Measurements from ENCODE around the gene DST.
"Not testable (repeated sequence)": the region's sequence is repeated elsewhere in the genome, so short reads cannot be mapped to it uniquely, and the experiment has no call there.

Gene DST

GRCh38 chr6:56573624-56574023 is 69.1 kb downstream of the DST start:
- Mint-ChIP-seq H3K9me3 (no peaks in the 10 kb centered on the region), H3K4me3 (no peak overlapping the region), H3K4me1 (no peaks in the 10 kb centered on the region), H3K27ac (no peak overlapping the region), H3K36me3 (no peaks in the 10 kb centered on the region), H3K27me3 (peaks cover 2% of the 10 kb centered on the region)

- H3K36me3 Mint-ChIP-seq: no peaks in the 10 kb centered on the region
- H3K27ac Mint-ChIP-seq: no peak overlapping the region
- no peaks in the 10 kb centered on the region for H3K4me1 Mint-ChIP-seq
- H3K27me3 Mint-ChIP-seq: peaks cover 2% of the 10 kb centered on the region
- no peak overlapping the region for H3K4me3 Mint-ChIP-seq
- no peaks in the 10 kb centered on the region for H3K9me3 Mint-ChIP-seq
Measured at GRCh38 chr6:56572788-56573471, 69.8 kb downstream of the DST start.

- Mint-ChIP-seq H3K36me3 (no peaks in the 10 kb centered on the region), H3K27me3 (peaks cover 2% of the 10 kb centered on the region), H3K27ac (no peak overlapping the region), H3K9me3 (no peaks in the 10 kb centered on the region), H3K4me1 (no peaks in the 10 kb centered on the region), H3K4me3 (no peak overlapping the region)
Measured at GRCh38 chr6:56571605-56572004, 71.1 kb downstream of the DST start.

GRCh38 chr6:56570413-56571359 is 72.0 kb downstream of the DST start:
- Mint-ChIP-seq H3K9me3 (no peaks in the 10 kb centered on the region), H3K36me3 (no peaks in the 10 kb centered on the region), H3K4me1 (no peaks in the 10 kb centered on the region), H3K4me3 (no peak overlapping the region), H3K27me3 (peaks cover under 1% of the 10 kb centered on the region), H3K27ac (no peak overlapping the region)

GRCh38 chr6:56567501-56567900 is 75.2 kb downstream of the DST start:
- Mint-ChIP-seq H3K9me3 (no peaks in the 10 kb centered on the region), H3K27me3 (no peaks in the 10 kb centered on the region), H3K4me3 (no peak overlapping the region), H3K36me3 (no peaks in the 10 kb centered on the region), H3K4me1 (no peaks in the 10 kb centered on the region), H3K27ac (no peak overlapping the region)

GRCh38 chr6:56562730-56563129 is 80.0 kb downstream of the DST start:
- H3K27me3 Mint-ChIP-seq, H3K9me3 Mint-ChIP-seq, H3K36me3 Mint-ChIP-seq, H3K4me1 Mint-ChIP-seq, H3K27ac Mint-ChIP-seq, H3K4me3 Mint-ChIP-seq: not testable (repeated sequence)

GRCh38 chr6:56556751-56557540 is 85.7 kb downstream of the DST start:
- Mint-ChIP-seq H3K9me3 (no peaks in the 10 kb centered on the region), H3K27ac (no peak overlapping the region), H3K27me3 (peaks cover 2% of the 10 kb centered on the region), H3K4me3 (no peak overlapping the region), H3K4me1 (no peaks in the 10 kb centered on the region), H3K36me3 (no peaks in the 10 kb centered on the region)

- Mint-ChIP-seq H3K4me3 (no peak overlapping the region), H3K27ac (no peak overlapping the region)
Measured at GRCh38 chr6:56555438-56555872, 87.2 kb downstream of the DST start.

GRCh38 chr6:56552187-56553130 is 90.2 kb downstream of the DST start:
- H3K27me3 Mint-ChIP-seq: no peaks in the 10 kb centered on the region
- H3K4me1 Mint-ChIP-seq: no peaks in the 10 kb centered on the region
- H3K27ac Mint-ChIP-seq: no peak overlapping the region
- H3K9me3 Mint-ChIP-seq: no peaks in the 10 kb centered on the region
- H3K36me3 Mint-ChIP-seq: no peaks in the 10 kb centered on the region
- no peak overlapping the region for H3K4me3 Mint-ChIP-seq

More at GRCh38 chr6:56555438-56555872, 87.2 kb downstream of the DST start:
- Mint-ChIP-seq H3K9me3 (no peaks in the 10 kb centered on the region), H3K4me1 (no peaks in the 10 kb centered on the region), H3K27me3 (no peaks in the 10 kb centered on the region), H3K36me3 (no peaks in the 10 kb centered on the region)

- no peaks in the 10 kb centered on the region for H3K36me3 Mint-ChIP-seq
- no peaks in the 10 kb centered on the region for H3K27me3 Mint-ChIP-seq
- H3K9me3 Mint-ChIP-seq: no peaks in the 10 kb centered on the region
- no peak overlapping the region for H3K27ac Mint-ChIP-seq
- no peaks in the 10 kb centered on the region for H3K4me1 Mint-ChIP-seq
- no peak overlapping the region for H3K4me3 Mint-ChIP-seq
Measured at GRCh38 chr6:56551409-56552120, 91.1 kb downstream of the DST start.

- Mint-ChIP-seq H3K27ac (no peak overlapping the region), H3K27me3 (no peaks in the 10 kb centered on the region), H3K4me1 (no peaks in the 10 kb centered on the region), H3K36me3 (no peaks in the 10 kb centered on the region), H3K9me3 (no peaks in the 10 kb centered on the region), H3K4me3 (no peak overlapping the region)
Measured at GRCh38 chr6:56550301-56550700, 92.4 kb downstream of the DST start.

- no peak overlapping the region for H3K4me3 Mint-ChIP-seq
- no peaks in the 10 kb centered on the region for H3K9me3 Mint-ChIP-seq
- H3K27ac Mint-ChIP-seq: no peak overlapping the region
- no peaks in the 10 kb centered on the region for H3K4me1 Mint-ChIP-seq
- H3K27me3 Mint-ChIP-seq: no peaks in the 10 kb centered on the region
- no peaks in the 10 kb centered on the region for H3K36me3 Mint-ChIP-seq
Measured at GRCh38 chr6:56549014-56549413, 93.7 kb downstream of the DST start.

GRCh38 chr6:56547687-56548086 is 95.0 kb downstream of the DST start:
- H3K9me3 Mint-ChIP-seq: no peaks in the 10 kb centered on the region
- H3K27me3 Mint-ChIP-seq: no peaks in the 10 kb centered on the region
- H3K36me3 Mint-ChIP-seq: no peaks in the 10 kb centered on the region
- H3K4me1 Mint-ChIP-seq: no peaks in the 10 kb centered on the region
- no peak overlapping the region for H3K4me3 Mint-ChIP-seq
- H3K27ac Mint-ChIP-seq: no peak overlapping the region
